Suprapubic skin (tissue), 4 donors: Measurements from ENCODE around the gene NCAM2.

Source experiments
- EP300 ChIP-seq: sonication (generic); formaldehyde crosslinking; IDR thresholded peaks from one replicate; pipeline ENCODE4 v1.6.1; 2017; ENCODE audit warnings: antibody characterized with exemption
- POLR2A ChIP-seq, 2 donors: fragments of 450-650 bp; IDR thresholded peaks; one replicate each; pipeline ENCODE4 v1.6.1; 2017; ENCODE audit warnings: antibody characterized with exemption in 2 of 2, mild to moderate bottlenecking in 2 of 2, moderate library complexity in 2 of 2
- POLR2AphosphoS5 ChIP-seq, 3 donors: sonication (generic); formaldehyde crosslinking; IDR thresholded peaks; one replicate each; pipeline ENCODE4 v1.6.1; 2017; ENCODE audit warnings: antibody characterized with exemption in 3 of 3
- TF ChIP-seq, protein P1 (sequence below), 2 donors: fragments of 200-600 bp in 1 of 2; fragments of 450-650 bp in 1 of 2; sonication (generic) in 1 of 2; IDR thresholded peaks; one replicate each; pipeline ENCODE4 v1.5.1; 2016 to 2019; ENCODE audit warnings: antibody characterized with exemption in 2 of 2, mild to moderate bottlenecking in 1 of 2, moderate library complexity in 1 of 2

DNA sequence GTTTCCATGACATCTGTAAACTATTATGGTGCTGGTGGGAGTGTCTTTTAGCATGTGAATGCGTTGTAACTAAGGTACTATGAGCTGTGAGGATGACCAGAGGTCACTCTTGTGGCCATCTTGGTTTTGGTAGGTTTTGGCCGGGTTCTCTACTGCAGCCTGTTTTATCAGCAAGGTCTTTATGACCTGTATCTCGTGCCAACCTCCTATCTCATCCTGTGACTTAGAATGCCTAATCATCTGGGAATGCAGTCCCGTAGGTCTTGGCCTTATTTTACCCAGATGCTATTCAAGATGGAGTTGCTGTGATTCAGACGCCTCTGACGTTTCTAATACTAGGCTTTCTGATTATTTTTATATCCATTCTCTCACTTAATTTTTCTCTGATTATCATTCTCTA, 9.4 kb downstream of the NCAM2 start:
- TF ChIP-seq, protein P1, sequence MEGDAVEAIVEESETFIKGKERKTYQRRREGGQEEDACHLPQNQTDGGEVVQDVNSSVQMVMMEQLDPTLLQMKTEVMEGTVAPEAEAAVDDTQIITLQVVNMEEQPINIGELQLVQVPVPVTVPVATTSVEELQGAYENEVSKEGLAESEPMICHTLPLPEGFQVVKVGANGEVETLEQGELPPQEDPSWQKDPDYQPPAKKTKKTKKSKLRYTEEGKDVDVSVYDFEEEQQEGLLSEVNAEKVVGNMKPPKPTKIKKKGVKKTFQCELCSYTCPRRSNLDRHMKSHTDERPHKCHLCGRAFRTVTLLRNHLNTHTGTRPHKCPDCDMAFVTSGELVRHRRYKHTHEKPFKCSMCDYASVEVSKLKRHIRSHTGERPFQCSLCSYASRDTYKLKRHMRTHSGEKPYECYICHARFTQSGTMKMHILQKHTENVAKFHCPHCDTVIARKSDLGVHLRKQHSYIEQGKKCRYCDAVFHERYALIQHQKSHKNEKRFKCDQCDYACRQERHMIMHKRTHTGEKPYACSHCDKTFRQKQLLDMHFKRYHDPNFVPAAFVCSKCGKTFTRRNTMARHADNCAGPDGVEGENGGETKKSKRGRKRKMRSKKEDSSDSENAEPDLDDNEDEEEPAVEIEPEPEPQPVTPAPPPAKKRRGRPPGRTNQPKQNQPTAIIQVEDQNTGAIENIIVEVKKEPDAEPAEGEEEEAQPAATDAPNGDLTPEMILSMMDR (IDR thresholded peaks at IDR 0.05) = no peak
- no peak for TF ChIP-seq POLR2A (IDR thresholded peaks at IDR 0.05)
- no peak for TF ChIP-seq POLR2AphosphoS5 (IDR thresholded peaks at IDR 0.05)
- TF ChIP-seq EP300 = no peak
